Measurements from ENCODE around the gene FLYWCH2.

FLYWCH2 gene, protein sequence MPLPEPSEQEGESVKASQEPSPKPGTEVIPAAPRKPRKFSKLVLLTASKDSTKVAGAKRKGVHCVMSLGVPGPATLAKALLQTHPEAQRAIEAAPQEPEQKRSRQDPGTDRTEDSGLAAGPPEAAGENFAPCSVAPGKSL

DNA sequence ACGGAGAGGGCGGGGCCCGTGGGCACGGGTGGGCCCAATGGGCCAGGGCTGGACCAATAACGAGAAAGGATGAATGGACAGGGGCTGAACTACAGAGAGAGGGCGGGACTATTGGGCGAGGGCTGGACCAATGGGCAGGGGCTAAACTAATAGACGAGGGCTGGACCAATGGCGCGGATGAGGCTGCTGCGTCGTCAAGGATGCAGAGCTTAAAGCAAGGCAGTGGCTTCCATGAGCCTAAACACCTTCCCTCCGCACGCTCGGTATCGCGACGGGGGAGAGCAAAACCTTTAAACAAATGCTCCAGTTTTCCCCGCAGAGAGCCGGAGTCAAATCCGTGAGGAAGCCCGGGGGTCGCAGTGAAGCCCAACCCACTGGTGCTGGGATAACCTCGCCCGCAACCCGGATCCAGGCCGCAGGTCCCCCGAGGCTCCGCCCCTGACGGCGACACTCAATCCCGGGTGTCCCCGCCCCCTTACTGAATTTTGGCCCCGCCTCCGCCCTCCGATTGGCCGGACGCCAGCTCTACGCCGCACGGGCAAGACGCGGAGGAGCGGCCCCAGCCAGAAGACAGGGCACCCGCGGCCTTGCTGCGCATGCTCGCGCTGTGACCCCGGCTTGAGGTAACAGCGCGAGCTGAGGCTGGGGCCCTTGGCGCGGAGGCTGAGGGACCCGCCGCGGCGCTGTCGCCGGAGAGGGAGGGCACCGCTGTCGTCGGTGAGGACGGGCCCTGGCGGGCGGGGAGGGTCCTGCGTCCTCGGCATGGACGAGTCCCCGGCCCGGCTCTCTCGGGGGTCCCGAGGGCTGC is at the start of gene FLYWCH2:
FLYWCH2 (plus strand) TSS at position 566 of the 808 bp plus-strand sequence. CDS start 13,235 bp downstream, outside the sequence.
- no peaks in the 10 kb centered on the region for H3K27me3 ChIP-seq (replicated peaks)
- H3K4me3 ChIP-seq (ENCODE audit: low read depth, low read length), result peak within 1 kb of the TSS; percentile 84
- H3K27ac ChIP-seq, result peak within 1 kb of the TSS; percentile 89
- TF ChIP-seq, protein P1, sequence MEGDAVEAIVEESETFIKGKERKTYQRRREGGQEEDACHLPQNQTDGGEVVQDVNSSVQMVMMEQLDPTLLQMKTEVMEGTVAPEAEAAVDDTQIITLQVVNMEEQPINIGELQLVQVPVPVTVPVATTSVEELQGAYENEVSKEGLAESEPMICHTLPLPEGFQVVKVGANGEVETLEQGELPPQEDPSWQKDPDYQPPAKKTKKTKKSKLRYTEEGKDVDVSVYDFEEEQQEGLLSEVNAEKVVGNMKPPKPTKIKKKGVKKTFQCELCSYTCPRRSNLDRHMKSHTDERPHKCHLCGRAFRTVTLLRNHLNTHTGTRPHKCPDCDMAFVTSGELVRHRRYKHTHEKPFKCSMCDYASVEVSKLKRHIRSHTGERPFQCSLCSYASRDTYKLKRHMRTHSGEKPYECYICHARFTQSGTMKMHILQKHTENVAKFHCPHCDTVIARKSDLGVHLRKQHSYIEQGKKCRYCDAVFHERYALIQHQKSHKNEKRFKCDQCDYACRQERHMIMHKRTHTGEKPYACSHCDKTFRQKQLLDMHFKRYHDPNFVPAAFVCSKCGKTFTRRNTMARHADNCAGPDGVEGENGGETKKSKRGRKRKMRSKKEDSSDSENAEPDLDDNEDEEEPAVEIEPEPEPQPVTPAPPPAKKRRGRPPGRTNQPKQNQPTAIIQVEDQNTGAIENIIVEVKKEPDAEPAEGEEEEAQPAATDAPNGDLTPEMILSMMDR (IDR thresholded peaks at IDR 0.05; ENCODE audit: low read depth, low read length, missing control alignments), result no peak
- in situ Hi-C loops (cut with HindIII; ENCODE audit: low pct_ligation_motif_present, low sequenced_read_pairs), result no loop called here
- peak; percentile 99 for DNase-seq
- no peaks in the 10 kb centered on the region for H3K36me3 ChIP-seq (replicated peaks)

DNA sequence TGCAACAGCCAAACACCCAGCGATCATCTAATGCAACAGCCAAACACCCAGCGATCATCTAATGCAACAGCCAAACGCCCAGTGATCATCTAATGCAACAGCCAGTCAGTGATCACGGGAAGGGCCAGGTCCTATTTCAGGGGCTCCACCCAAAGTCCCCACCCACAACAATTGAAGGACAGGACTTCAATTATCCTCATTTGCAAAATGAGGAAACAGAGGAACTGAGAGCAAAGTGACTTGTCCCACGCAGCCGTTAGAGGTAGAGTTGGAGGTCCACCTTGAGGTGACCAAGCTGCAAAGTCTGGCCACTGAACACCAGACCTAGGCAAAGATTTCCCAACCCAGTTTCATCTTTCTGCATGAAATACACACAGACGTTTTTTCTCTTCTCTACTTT is 49.2 kb upstream of the FLYWCH2 start:
- H3K27ac ChIP-seq, result no peak overlapping the region
- no peaks in the 10 kb centered on the region for H3K27me3 ChIP-seq (replicated peaks)
- no peak for DNase-seq
- no peaks in the 10 kb centered on the region for H3K36me3 ChIP-seq (replicated peaks)
- H3K4me3 ChIP-seq (ENCODE audit: low read depth, low read length), result no peak overlapping the region
- TF ChIP-seq, protein P1 (IDR thresholded peaks at IDR 0.05; ENCODE audit: low read depth, low read length, missing control alignments), result no peak
- in situ Hi-C loops (cut with HindIII; ENCODE audit: low pct_ligation_motif_present, low sequenced_read_pairs), result no loop called here

DNA sequence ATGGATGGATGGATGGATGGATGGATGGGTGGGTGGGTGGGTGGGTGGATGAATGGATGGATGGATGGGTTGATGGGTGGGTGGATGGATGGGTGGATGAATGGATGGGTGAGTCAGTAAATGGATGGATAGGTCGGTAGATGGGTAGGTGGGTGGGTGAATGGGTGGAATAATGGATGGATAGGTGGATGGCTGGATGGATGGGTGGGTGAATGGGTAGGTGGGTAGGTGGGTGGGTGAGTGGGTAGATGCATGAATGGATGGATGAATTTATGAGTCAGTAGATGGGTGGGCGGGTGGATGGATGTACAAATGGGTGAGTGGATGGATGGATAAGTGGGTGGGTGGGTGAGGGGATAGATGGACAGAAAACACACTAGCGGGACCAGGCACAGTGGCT is 48.0 kb upstream of the FLYWCH2 start:
- TF ChIP-seq, protein P1 (IDR thresholded peaks at IDR 0.05; ENCODE audit: low read depth, low read length, missing control alignments), result no peak
- no peak for DNase-seq
- H3K36me3 ChIP-seq (replicated peaks), result no peaks in the 10 kb centered on the region
- H3K27me3 ChIP-seq (replicated peaks), result no peaks in the 10 kb centered on the region
- H3K27ac ChIP-seq, result no peak overlapping the region
- in situ Hi-C loops (cut with HindIII; ENCODE audit: low pct_ligation_motif_present, low sequenced_read_pairs), result no loop called here
- H3K4me3 ChIP-seq (ENCODE audit: low read depth, low read length), result no peak overlapping the region

DNA sequence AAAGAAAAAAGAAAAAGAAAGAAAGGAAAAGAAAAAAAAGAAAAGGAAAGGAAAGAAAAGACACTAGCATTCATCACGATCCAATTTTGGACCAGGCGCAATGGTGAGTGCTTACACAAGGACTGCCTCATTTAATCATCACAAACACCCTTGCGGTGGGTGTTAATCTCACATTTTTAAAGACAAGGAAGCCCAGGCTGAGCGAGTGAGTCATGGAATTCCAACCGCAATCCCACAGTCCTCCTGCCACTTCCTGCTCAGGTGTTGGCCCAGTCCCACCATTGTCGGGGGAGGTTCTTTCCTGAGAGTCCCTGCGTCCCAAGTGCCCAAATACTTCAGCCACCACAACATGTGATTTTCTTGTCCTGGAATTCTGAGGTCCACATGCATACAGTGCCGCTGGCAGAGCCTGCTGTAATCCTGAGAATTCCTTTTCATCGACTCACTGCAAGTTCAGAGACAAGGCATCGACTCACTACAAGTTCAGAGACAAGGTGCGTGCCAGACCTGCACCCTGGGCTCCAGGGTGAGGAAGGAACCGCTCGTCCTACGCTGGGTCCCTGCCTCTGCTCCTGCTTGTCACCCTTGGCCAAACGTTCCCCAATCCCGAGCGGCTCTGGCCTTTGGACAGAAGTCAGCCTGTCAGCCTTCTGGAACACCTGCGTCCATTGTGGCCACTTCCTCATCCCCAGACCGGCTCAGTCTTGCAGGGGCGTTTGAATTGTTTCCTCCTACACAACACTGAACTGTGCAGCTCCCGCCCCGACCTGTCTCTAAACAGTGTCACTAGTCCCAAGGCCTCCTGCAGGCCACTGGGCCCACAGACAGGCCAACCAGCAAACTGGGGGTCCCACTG is 47.1 kb upstream of the FLYWCH2 start:
- Histone ChIP-seq H3K36me3 (replicated peaks) (no peaks in the 10 kb centered on the region), H3K27ac (peak overlapping the region; percentile 26), H3K27me3 (replicated peaks) (no peaks in the 10 kb centered on the region), H3K4me3 (ENCODE audit: low read depth, low read length) (no peak overlapping the region)
- TF ChIP-seq, protein P1 (IDR thresholded peaks at IDR 0.05; ENCODE audit: low read depth, low read length, missing control alignments), result no peak
- peak; percentile 90 for DNase-seq
- in situ Hi-C loops (cut with HindIII; ENCODE audit: low pct_ligation_motif_present, low sequenced_read_pairs), result no loop called here

DNA sequence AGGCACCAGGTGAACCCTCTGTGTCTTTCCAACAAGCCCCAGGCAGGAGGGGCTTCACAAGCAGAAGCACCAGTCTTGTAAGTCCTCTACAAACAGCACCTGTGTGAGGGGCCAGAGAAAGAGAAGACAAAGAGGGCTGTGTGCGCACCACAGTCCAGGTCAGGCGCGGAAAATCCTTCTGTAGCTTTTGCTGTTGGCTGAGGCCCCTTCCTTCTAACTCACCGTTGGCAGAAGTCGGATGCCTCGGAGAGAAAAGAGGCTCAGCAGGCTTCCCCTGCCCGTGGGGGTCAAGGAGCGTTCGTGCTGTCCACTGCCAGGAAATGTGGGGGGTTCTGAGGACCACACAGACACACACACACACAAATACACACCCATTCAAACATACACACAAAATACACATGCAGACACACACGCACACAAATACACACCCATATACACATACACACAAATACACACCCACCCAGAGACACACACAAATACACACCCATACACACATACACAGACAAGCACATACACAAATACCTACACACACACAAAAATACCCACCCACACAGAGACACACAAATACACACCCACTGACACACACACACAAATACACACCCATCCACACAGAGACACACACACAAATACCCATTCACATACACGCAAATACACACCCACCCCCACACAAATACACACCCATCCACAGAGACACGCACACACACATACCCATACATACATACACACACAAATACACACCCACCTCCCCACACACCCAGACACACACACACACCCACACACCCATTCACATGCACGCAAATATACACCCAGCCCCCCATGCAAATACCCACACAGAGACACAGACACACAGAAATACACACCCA is 46.1 kb upstream of the FLYWCH2 start:
- H3K27ac ChIP-seq, result no peak overlapping the region
- DNase-seq, result no peak
- TF ChIP-seq, protein P1 (IDR thresholded peaks at IDR 0.05; ENCODE audit: low read depth, low read length, missing control alignments), result no peak
- in situ Hi-C loops (cut with HindIII; ENCODE audit: low pct_ligation_motif_present, low sequenced_read_pairs), result no loop called here
- no peaks in the 10 kb centered on the region for H3K36me3 ChIP-seq (replicated peaks)
- no peaks in the 10 kb centered on the region for H3K27me3 ChIP-seq (replicated peaks)
- H3K4me3 ChIP-seq (ENCODE audit: low read depth, low read length), result no peak overlapping the region

Data from brain microvascular endothelial cell (primary cell).